SK-N-SH (cell line): ENCODE results near the gene NFATC4. TPM values are rescaled to one million over a fixed set of nuclear protein-coding genes. Genes with fewer than 3 reads are reported as not detected.

Experiments used
- CTCF ChIA-PET: fragments of 300-600, 350-600 bp; formaldehyde crosslinking; extraction: SDS; loops from one replicate; lab custom pipeline; 2021; lab: Yijun Ruan, JAX
- POLR2A ChIA-PET: fragments of 350-600 bp; sonication (Branson Sonifier 250); formaldehyde crosslinking; extraction: SDS; loops from one replicate; lab custom pipeline; 2020; ENCODE audit warnings: antibody characterized with exemption, inconsistent platforms; lab: Yijun Ruan, JAX
- DNase-seq: peaks from one replicate; pipeline ENCODE4 v3.0.0; 2012
- H2AFZ ChIP-seq: fragments of 200-600 bp; sonication (generic); 2 replicates; pipeline ENCODE4 v1.8.1; 2016; ENCODE audit warnings: antibody characterized with exemption, mild to moderate bottlenecking, low read depth
- H3F3A ChIP-seq: fragments of 200-600 bp; sonication (generic); replicated peaks from 2 replicates; pipeline ENCODE3; 2016; ENCODE audit warnings: antibody characterized with exemption, mild to moderate bottlenecking; ENCODE audit not compliant: insufficient read depth
- H3K27ac ChIP-seq, 2 experiments: fragments of 200-500 bp in 1 of 2; fragments of 200-600 bp in 1 of 2; sonication (Bioruptor generic) in 1 of 2; sonication (generic), shearing (Covaris generic) in 1 of 2; 2 replicates each; pipeline versions ENCODE4 v1.5.1 to v1.6.1; 2014 to 2016; ENCODE audit warnings: low read depth in 2 of 2, inconsistent platforms in 1 of 2, low read length in 1 of 2, mild to moderate bottlenecking in 1 of 2, mixed read lengths in 1 of 2
- H3K27me3 ChIP-seq: fragments of 200-600 bp; sonication (generic), shearing (Covaris generic); 2 replicates; pipeline ENCODE4 v1.6.1; 2016; ENCODE audit warnings: mixed run types; ENCODE audit not compliant: insufficient read depth
- H3K36me3 ChIP-seq, 2 experiments: fragments of 200-500 bp in 1 of 2; fragments of 200-600 bp in 1 of 2; sonication (Bioruptor generic) in 1 of 2; sonication (generic) in 1 of 2; replicated peaks in 1 of 2; 2 replicates each; pipeline versions ENCODE3 to v1.5.1; 2014 to 2016; ENCODE audit warnings: low read length in 1 of 2, mild to moderate bottlenecking in 1 of 2; ENCODE audit not compliant: insufficient read depth in 2 of 2, control insufficient read depth in 1 of 2
- H3K4me1 ChIP-seq, 2 experiments: fragments of 200-500 bp in 1 of 2; fragments of 200-600 bp in 1 of 2; sonication (Bioruptor generic) in 1 of 2; sonication (generic), shearing (Covaris generic) in 1 of 2; 2 replicates each; pipeline versions ENCODE4 v1.5.1 to v1.6.1; 2014 to 2016; ENCODE audit warnings: low read depth in 1 of 2, low read length in 1 of 2, mixed run types in 1 of 2; ENCODE audit not compliant: insufficient read depth in 2 of 2, control insufficient read depth in 1 of 2
- H3K4me2 ChIP-seq: fragments of 200-600 bp; sonication (generic), shearing (Covaris generic); 2 replicates; pipeline ENCODE4 v1.6.1; 2017; ENCODE audit warnings: mixed run types
- H3K4me3 ChIP-seq, 2 experiments: fragments of 200-500 bp in 1 of 2; fragments of 200-600 bp in 1 of 2; sonication (Bioruptor generic) in 1 of 2; sonication (generic), shearing (Covaris generic) in 1 of 2; 2 replicates each; pipeline versions ENCODE4 v1.5.1 to v1.8.1; 2014 to 2016; ENCODE audit warnings: low read depth in 2 of 2, inconsistent platforms in 1 of 2, low read length in 1 of 2, mild to moderate bottlenecking in 1 of 2, mixed read lengths in 1 of 2, moderate library complexity in 1 of 2
- H3K79me2 ChIP-seq: fragments of 200-600 bp; sonication (generic); 2 replicates; pipeline ENCODE4 v1.8.1; 2017; ENCODE audit warnings: mild to moderate bottlenecking; ENCODE audit not compliant: insufficient read depth
- H3K9ac ChIP-seq: fragments of 200-600 bp; sonication (generic); 2 replicates; pipeline ENCODE4 v1.6.1; 2017; ENCODE audit warnings: mixed run types
- H3K9me2 ChIP-seq: fragments of 200-600 bp; sonication (generic); 2 replicates; pipeline ENCODE4 v1.6.1; 2017; ENCODE audit warnings: mixed run types
- H3K9me3 ChIP-seq: fragments of 200-600 bp; sonication (generic); 2 replicates; pipeline ENCODE4 v1.6.1; 2017; ENCODE audit warnings: mixed run types, mild to moderate bottlenecking, moderate library complexity
- H4K20me1 ChIP-seq: fragments of 200-600 bp; sonication (generic); 2 replicates; pipeline ENCODE4 v1.6.1; 2017; ENCODE audit warnings: mild to moderate bottlenecking, mixed run types; ENCODE audit not compliant: insufficient read depth
- CHD2 ChIP-seq: fragments of 150-350 bp; IDR thresholded peaks from 2 replicates; pipeline ENCODE4 v1.6.1; 2018; ENCODE audit warnings: low read length; ENCODE audit not compliant: partially characterized antibody
- ELF1 ChIP-seq: IDR thresholded peaks from 2 replicates; pipeline ENCODE4 v1.4.0; 2012
- EZH2phosphoT487 ChIP-seq: fragments of 200-600 bp; sonication (generic); IDR thresholded peaks from 2 replicates; pipeline ENCODE4 v1.6.1; 2017; ENCODE audit warnings: low read depth, mixed run types, mild to moderate bottlenecking, antibody characterized with exemption, moderate library complexity, borderline replicate concordance
- FOXM1 ChIP-seq: IDR thresholded peaks from 2 replicates; pipeline ENCODE4 v1.4.0; 2012; ENCODE audit warnings: low read depth, mild to moderate bottlenecking
- GABPA ChIP-seq: IDR thresholded peaks from 2 replicates; pipeline ENCODE4 v1.4.0; 2012; ENCODE audit warnings: low read depth, mild to moderate bottlenecking
- GATA2 ChIP-seq: sonication (generic); formaldehyde crosslinking; IDR thresholded peaks from 2 replicates; pipeline ENCODE4 v1.5.0; 2020; ENCODE audit warnings: mild to moderate bottlenecking, missing genetic modification reagents
- JUND ChIP-seq: IDR thresholded peaks from 2 replicates; pipeline ENCODE4 v1.4.0; 2012
- MEF2A ChIP-seq: IDR thresholded peaks from 2 replicates; pipeline ENCODE4 v1.4.0; 2012; ENCODE audit warnings: low read depth, borderline replicate concordance
- MXI1 ChIP-seq: IDR thresholded peaks from 2 replicates; pipeline ENCODE4 v1.6.1; 2012; ENCODE audit warnings: mild to moderate bottlenecking, low read depth, low read length, improper control_type of control experiment
- NFIC ChIP-seq: IDR thresholded peaks from 2 replicates; pipeline ENCODE4 v1.4.0; 2012; ENCODE audit warnings: borderline replicate concordance
- NRF1 ChIP-seq: IDR thresholded peaks from 2 replicates; pipeline ENCODE4 v1.6.1; 2012; ENCODE audit warnings: low read depth, mild to moderate bottlenecking, low read length
- RCOR1 ChIP-seq: fragments of 150-350 bp; IDR thresholded peaks from 2 replicates; pipeline ENCODE4 v1.6.1; 2017; ENCODE audit warnings: antibody characterized with exemption, low read length
- REST ChIP-seq: IDR thresholded peaks from 2 replicates; pipeline ENCODE4 v1.6.1; 2012; ENCODE audit warnings: mild to moderate bottlenecking, low read depth, low read length, moderate library complexity
- RFX5 ChIP-seq: IDR thresholded peaks from 2 replicates; pipeline ENCODE4 v1.6.1; 2012; ENCODE audit warnings: mild to moderate bottlenecking, improper control_type of control experiment, low read length
- SMC3 ChIP-seq: IDR thresholded peaks from 2 replicates; pipeline ENCODE4 v1.6.1; 2012; ENCODE audit warnings: low read depth, low read length, improper control_type of control experiment
- TAF1 ChIP-seq: IDR thresholded peaks from 2 replicates; pipeline ENCODE4 v1.6.1; 2012; ENCODE audit warnings: low read depth, mild to moderate bottlenecking, low read length, moderate library complexity, borderline replicate concordance
- ZBTB33 ChIP-seq: IDR thresholded peaks from 2 replicates; pipeline ENCODE4 v1.4.0; 2012; ENCODE audit warnings: low read depth, borderline replicate concordance
- WGBS: methylation state at CpG from one replicate; pipeline ENCODE4 v1.1.6; 2017; ENCODE audit warnings: low lambda C conversion rate; 5-methylcytosine and 5-hydroxymethylcytosine counted together
- polyA plus RNA-seq, 3 experiments: library from polyadenylated mRNA; depleted of rRNA; stranded (reverse); fragments of >200 nt; gene quantifications; 2 replicates each; pipeline ENCODE4 v1.2.3, GENCODE V29; 2012
- TF ChIP-seq, protein P1 (sequence below): fragments of 150-350 bp; IDR thresholded peaks from 2 replicates; pipeline ENCODE4 v1.6.1; 2016; ENCODE audit warnings: mild to moderate bottlenecking, low read depth, low read length
- TF ChIP-seq, protein P2 (sequence below): IDR thresholded peaks from 2 replicates; pipeline ENCODE4 v1.4.0; 2012; ENCODE audit warnings: low read depth
- TF ChIP-seq, protein P3 (sequence below): fragments of 200-600 bp; sonication (generic); IDR thresholded peaks from 2 replicates; pipeline ENCODE4 v1.6.1; 2017; ENCODE audit warnings: antibody characterized with exemption, mild to moderate bottlenecking, moderate library complexity

The NFATC4 gene
- polyA plus RNA-seq, 1 of the 3 experiments (the other 2 are of a cell fraction), result 25.3 TPM

DNA sequence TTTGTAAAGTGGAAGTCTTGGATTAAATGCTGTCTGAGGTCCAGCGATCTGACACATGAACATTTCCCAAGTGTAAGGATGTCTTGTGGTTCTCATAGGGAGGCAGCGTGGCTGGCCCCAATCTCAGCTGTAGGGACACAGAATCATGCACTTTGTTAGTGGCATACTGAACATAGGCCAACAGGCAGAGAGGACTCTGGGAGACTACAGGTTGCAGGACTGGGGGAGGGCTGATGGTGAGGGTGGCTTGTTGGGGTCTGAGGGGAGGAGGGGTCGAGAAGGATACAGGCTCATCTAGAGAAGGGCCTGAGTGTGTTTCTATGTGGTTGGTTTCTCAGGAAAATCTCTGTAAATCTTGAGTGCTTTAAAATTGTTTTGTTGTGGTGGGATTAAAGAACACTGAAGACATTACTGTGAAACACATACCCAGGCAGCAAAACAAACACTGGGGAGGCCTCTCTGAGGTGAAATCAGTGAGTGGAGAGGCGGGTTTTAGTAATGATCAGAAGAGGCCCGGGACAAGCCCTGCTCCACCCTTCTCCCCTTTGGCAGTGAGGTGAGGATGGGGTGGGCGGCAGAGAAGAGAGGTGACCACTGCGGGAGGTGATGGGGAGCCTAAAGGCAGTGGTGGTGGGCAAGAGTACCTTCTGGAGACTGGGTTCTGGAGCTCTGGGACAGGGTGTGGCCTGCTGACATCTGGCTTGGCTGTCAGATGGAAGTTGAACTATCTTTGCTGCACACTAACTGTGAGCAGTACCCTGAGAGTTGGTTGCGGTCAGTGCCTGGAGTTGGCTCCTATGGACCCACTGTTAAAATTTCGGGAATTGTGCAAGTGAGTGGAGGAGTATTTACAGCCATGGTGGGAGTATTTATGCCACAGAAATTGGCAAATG, 34.1 kb downstream of the NFATC4 start:
- H3K79me2 ChIP-seq, result no peaks in the 10 kb centered on the region
- POLR2A ChIA-PET, result no interaction called here
- H3K9me2 ChIP-seq, result no peaks in the 10 kb centered on the region
- WGBS, result 72% methylated on average over 8 of the region's 9 CpGs
- CTCF ChIA-PET, result interaction anchor here (0.8 to 5.8 kb wide), 7 partner anchors 8 to 69 kb away, joined by 3 to 38 read pairs (median 23); partner anchors contain the start of genes CBLN3 and KHNYN
- H3K4me2 ChIP-seq, result no peak overlapping the region
- H2AFZ ChIP-seq, result no peak overlapping the region
- H3F3A ChIP-seq, result peaks cover 7% of the 10 kb centered on the region
- H3K36me3 ChIP-seq, result no peaks in the 10 kb centered on the region
- no peak overlapping the region for H3K4me3 ChIP-seq
- H3K9me3 ChIP-seq, result no peaks in the 10 kb centered on the region
- H3K4me1 ChIP-seq, result peaks cover 0 to 32% of the 10 kb centered on the region in 2 experiments; a peak in 1 of 4 replicates
- TF ChIP-seq REST (no peak), ZBTB33 (no peak), JUND (no peak), NRF1 (no peak), FOXM1 (no peak), EZH2phosphoT487 (no peak), NFIC (no peak), GATA2 (CRISPR knock-in tag) (no peak), ELF1 (no peak), SMC3 (no peak), RCOR1 (no peak), TAF1 (no peak), GABPA (no peak), MXI1 (no peak), CHD2 (no peak), MEF2A (no peak), RFX5 (no peak)
- TF ChIP-seq, protein P1, sequence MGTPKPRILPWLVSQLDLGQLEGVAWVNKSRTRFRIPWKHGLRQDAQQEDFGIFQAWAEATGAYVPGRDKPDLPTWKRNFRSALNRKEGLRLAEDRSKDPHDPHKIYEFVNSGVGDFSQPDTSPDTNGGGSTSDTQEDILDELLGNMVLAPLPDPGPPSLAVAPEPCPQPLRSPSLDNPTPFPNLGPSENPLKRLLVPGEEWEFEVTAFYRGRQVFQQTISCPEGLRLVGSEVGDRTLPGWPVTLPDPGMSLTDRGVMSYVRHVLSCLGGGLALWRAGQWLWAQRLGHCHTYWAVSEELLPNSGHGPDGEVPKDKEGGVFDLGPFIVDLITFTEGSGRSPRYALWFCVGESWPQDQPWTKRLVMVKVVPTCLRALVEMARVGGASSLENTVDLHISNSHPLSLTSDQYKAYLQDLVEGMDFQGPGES, result no peak
- TF ChIP-seq, protein P2, sequence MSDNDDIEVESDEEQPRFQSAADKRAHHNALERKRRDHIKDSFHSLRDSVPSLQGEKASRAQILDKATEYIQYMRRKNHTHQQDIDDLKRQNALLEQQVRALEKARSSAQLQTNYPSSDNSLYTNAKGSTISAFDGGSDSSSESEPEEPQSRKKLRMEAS, result no peak
- TF ChIP-seq, protein P3, sequence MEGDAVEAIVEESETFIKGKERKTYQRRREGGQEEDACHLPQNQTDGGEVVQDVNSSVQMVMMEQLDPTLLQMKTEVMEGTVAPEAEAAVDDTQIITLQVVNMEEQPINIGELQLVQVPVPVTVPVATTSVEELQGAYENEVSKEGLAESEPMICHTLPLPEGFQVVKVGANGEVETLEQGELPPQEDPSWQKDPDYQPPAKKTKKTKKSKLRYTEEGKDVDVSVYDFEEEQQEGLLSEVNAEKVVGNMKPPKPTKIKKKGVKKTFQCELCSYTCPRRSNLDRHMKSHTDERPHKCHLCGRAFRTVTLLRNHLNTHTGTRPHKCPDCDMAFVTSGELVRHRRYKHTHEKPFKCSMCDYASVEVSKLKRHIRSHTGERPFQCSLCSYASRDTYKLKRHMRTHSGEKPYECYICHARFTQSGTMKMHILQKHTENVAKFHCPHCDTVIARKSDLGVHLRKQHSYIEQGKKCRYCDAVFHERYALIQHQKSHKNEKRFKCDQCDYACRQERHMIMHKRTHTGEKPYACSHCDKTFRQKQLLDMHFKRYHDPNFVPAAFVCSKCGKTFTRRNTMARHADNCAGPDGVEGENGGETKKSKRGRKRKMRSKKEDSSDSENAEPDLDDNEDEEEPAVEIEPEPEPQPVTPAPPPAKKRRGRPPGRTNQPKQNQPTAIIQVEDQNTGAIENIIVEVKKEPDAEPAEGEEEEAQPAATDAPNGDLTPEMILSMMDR, result no peak
- H3K27me3 ChIP-seq, result no peaks in the 10 kb centered on the region
- no peak overlapping the region for H3K9ac ChIP-seq
- no peaks in the 10 kb centered on the region for H4K20me1 ChIP-seq
- no peak overlapping the region for H3K27ac ChIP-seq
- no peak for DNase-seq
